Natural killer cell (primary cell): ENCODE results near the gene APBA2. TPM values are rescaled to one million over a fixed set of nuclear protein-coding genes. Genes with fewer than 3 reads are reported as not detected.

ENCODE experiments used
- ATAC-seq, 3 donors: fragments of 150-1000 bp in 2 of 3; fragments of 200-7000 bp in 1 of 3; cut with Tn5 transposase; 1 replicate in 1 of 3; 2 replicates in 2 of 3; pipeline ENCODE4 v1.10.0; 2021; ENCODE audit warnings: mild to moderate bottlenecking in 2 of 3, moderate library complexity in 2 of 3
- DNase-seq, 2 donors: peaks; one replicate each; pipeline versions ENCODE4 v3.0.0 to v3.0.0-alpha.2; 2013 to 2021; ENCODE audit warnings: mixed read lengths in 1 of 2
- H3K27ac ChIP-seq: one replicate; pipeline ENCODE4 v1.5.1; 2013; ENCODE audit warnings: mild to moderate bottlenecking, low read length
- H3K27me3 ChIP-seq: one replicate; pipeline ENCODE4 v1.6.1; 2013; ENCODE audit warnings: low read length; ENCODE audit not compliant: control insufficient read depth, insufficient read depth
- H3K36me3 ChIP-seq: one replicate; pipeline ENCODE4 v1.6.1; 2013; ENCODE audit warnings: low read length; ENCODE audit not compliant: control insufficient read depth, insufficient read depth
- H3K4me1 ChIP-seq: one replicate; pipeline ENCODE4 v1.6.1; 2013; ENCODE audit warnings: low read length; ENCODE audit not compliant: control insufficient read depth, insufficient read depth
- H3K4me3 ChIP-seq: one replicate; pipeline ENCODE4 v1.5.1; 2013; ENCODE audit warnings: low read length
- H3K9me3 ChIP-seq: one replicate; pipeline ENCODE4 v1.6.1; 2013; ENCODE audit warnings: low read length; ENCODE audit not compliant: control insufficient read depth, insufficient read depth
- H3K27ac Mint-ChIP-seq, 2 donors: one replicate each; pipeline ENCODE4 v1.8.0; 2022; ENCODE audit warnings: mild to moderate bottlenecking in 2 of 2, mixed read lengths in 2 of 2, moderate library complexity in 1 of 2
- H3K27me3 Mint-ChIP-seq, 2 donors: one replicate each; pipeline ENCODE4 v1.8.0; 2022; ENCODE audit warnings: low read depth in 2 of 2, mixed read lengths in 2 of 2
- H3K36me3 Mint-ChIP-seq: one replicate; pipeline ENCODE4 v1.8.0; 2022; ENCODE audit warnings: mixed read lengths
- H3K4me1 Mint-ChIP-seq, 2 donors: one replicate each; pipeline ENCODE4 v1.8.0; 2022; ENCODE audit warnings: mixed read lengths in 2 of 2
- H3K4me3 Mint-ChIP-seq: one replicate; pipeline ENCODE4 v1.8.0; 2022; ENCODE audit warnings: mild to moderate bottlenecking, moderate library complexity, mixed read lengths
- H3K9me3 Mint-ChIP-seq, 2 donors: one replicate each; pipeline ENCODE4 v1.8.0; 2022; ENCODE audit warnings: mixed read lengths in 2 of 2
- WGBS: methylation state at CpG from one replicate; pipeline ENCODE4 v1.1.7; 2013; ENCODE audit warnings: missing lambda C conversion rate; ENCODE audit not compliant: insufficient coverage; 5-methylcytosine and 5-hydroxymethylcytosine counted together
- intact Hi-C: fragments of 100-400 bp; cut with micrococcal nuclease; formaldehyde crosslinking; loops from one replicate; pipeline ENCODE4 v1.14.2; 2022
- total RNA-seq, 4 donors: library from RNA; stranded (reverse); fragments of 120-200 nt in 1 of 4; gene quantifications; one replicate each; pipeline versions ENCODE4 v1.2.3 to v1.2.4, GENCODE V29; 2013 to 2022
- TF ChIP-seq, protein P1 (sequence below): fragments of 200-600 bp; IDR thresholded peaks from one replicate; pipeline ENCODE4 v1.8.0; 2022; ENCODE audit warnings: antibody characterized with exemption

Gene APBA2
- total RNA-seq, 3 donors from 2014 or later (not counting 1 experiment from before 2014, with no cell fraction given): 96.4 to 119 (median 97.9) TPM

DNA sequence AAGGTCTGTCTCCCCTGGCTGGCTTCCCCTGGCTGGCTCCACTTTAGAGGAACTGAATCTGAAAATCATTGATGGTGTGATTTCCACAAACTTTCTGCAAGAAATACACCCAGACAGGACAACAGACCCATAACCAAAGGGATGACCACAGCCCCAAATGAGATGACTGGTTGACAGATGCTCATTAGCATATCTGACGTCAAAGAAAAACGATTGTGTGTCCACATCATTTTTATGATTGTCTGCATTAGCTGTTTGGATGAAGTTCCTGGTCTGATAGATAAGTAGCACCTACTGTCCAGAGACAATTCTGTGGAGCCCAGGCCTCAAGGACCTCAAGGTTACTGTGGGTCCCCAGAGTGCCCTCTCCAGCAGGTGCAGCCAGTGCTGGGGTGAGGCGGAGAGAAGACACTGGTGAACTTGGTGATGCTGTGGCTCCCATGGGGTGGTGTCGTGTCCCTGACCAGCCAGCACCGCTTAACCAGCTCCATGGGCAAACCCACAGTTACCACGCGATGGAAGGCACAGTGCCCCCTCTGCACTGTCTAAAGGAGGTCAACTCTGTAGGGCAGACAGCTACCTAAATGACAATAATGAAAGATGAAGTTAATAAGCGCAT lies 256.5 kb downstream of the APBA2 start:
- Histone ChIP-seq H3K27me3 (no peaks in the 10 kb centered on the region), H3K4me1 (peaks cover 8% of the 10 kb centered on the region), H3K9me3 (no peaks in the 10 kb centered on the region), H3K27ac (no peak overlapping the region), H3K36me3 (no peaks in the 10 kb centered on the region), H3K4me3 (no peak overlapping the region)
- peaks cover 9 to 11% of the 10 kb centered on the region in 2 donors for H3K4me1 Mint-ChIP-seq
- no peaks in the 10 kb centered on the region for H3K36me3 Mint-ChIP-seq
- H3K27ac Mint-ChIP-seq: no peak overlapping the region
- H3K4me3 Mint-ChIP-seq: no peak overlapping the region
- no peaks in the 10 kb centered on the region for H3K9me3 Mint-ChIP-seq
- 79% methylated on average over 8 of the region's 8 CpGs for WGBS
- intact Hi-C loops: no loop called here
- DNase-seq (no peak), ATAC-seq (no peak)
- TF ChIP-seq, protein P1, sequence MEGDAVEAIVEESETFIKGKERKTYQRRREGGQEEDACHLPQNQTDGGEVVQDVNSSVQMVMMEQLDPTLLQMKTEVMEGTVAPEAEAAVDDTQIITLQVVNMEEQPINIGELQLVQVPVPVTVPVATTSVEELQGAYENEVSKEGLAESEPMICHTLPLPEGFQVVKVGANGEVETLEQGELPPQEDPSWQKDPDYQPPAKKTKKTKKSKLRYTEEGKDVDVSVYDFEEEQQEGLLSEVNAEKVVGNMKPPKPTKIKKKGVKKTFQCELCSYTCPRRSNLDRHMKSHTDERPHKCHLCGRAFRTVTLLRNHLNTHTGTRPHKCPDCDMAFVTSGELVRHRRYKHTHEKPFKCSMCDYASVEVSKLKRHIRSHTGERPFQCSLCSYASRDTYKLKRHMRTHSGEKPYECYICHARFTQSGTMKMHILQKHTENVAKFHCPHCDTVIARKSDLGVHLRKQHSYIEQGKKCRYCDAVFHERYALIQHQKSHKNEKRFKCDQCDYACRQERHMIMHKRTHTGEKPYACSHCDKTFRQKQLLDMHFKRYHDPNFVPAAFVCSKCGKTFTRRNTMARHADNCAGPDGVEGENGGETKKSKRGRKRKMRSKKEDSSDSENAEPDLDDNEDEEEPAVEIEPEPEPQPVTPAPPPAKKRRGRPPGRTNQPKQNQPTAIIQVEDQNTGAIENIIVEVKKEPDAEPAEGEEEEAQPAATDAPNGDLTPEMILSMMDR: no peak
- H3K27me3 Mint-ChIP-seq: peaks cover 37 to 38% of the 10 kb centered on the region in 2 donors

DNA sequence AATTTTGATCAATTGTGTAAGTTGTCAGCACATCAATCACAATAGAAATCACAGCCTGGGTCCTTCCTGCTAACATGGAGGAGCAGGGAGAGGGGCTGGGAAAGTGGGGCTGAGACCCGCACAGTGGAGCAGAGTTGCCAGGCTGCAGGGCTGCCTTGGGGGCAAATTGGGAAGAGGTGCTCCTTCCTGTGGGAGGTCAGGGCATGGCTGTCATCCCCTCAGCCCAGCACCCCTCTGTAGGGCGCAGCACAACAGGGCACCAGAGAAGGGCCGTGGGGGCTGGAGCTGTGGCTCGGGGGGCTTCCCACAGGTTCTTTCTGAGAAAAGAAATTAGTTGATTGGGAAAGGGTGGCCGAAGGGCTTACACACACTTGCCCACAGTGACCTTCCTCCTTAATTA lies 257.5 kb downstream of the APBA2 start:
- peaks cover 40 to 45% of the 10 kb centered on the region in 2 donors for H3K27me3 Mint-ChIP-seq

DNA sequence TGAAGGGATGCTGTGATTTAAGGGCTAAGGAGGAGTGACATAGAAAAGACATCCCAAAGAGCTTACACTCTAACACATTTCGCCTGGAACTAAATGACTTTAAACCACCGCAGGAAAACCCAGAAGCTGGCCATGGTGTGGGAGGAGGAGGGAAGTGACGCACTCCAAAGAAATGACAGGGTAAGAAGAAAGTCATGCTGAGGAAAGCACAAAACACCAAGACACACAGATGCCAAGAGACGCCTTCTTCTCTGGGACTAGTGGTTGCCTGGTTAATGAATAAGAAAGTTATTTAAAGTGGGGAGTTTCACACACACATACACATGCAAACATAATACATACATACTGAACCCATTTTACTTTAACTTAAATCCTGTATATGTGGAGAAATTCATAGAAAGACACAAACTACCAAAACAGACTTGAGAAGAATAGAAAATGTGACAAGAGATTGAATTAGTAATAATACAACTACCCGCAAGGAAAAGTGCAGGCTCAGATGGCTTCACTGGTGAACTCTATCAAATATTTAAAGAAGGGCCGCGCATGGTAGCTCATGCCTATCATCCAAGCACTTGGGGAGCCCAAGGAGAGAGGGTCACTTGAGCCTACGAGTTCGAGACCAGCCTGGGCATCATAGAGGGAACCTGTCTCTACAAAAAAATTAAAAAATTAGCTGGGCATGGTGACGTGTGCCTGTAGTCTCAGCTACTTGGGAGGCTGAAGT lies 258.3 kb downstream of the APBA2 start:
- H3K9me3 Mint-ChIP-seq: no peaks in the 10 kb centered on the region
- H3K27me3 Mint-ChIP-seq: peaks cover 36 to 46% of the 10 kb centered on the region in 2 donors
- peaks cover 8% of the 10 kb centered on the region for H3K4me1 ChIP-seq
- H3K4me1 Mint-ChIP-seq: peaks cover 9 to 11% of the 10 kb centered on the region in 2 donors
- H3K27ac ChIP-seq: no peak overlapping the region
- no peak overlapping the region for H3K4me3 ChIP-seq
- ATAC-seq (no peak), DNase-seq (no peak)
- H3K9me3 ChIP-seq: no peaks in the 10 kb centered on the region
- no peak overlapping the region for H3K27ac Mint-ChIP-seq
- TF ChIP-seq, protein P1: no peak
- H3K36me3 ChIP-seq: no peaks in the 10 kb centered on the region
- 92% methylated on average over 8 of the region's 10 CpGs for WGBS
- intact Hi-C loops: no loop called here
- H3K36me3 Mint-ChIP-seq: no peaks in the 10 kb centered on the region
- no peaks in the 10 kb centered on the region for H3K27me3 ChIP-seq
- no peak overlapping the region for H3K4me3 Mint-ChIP-seq

More for the DNA sequence above, 257.5 kb downstream of the APBA2 start:
- ATAC-seq: no peak
- Mint-ChIP-seq H3K9me3 (no peaks in the 10 kb centered on the region), H3K27ac (no peak overlapping the region), H3K36me3 (no peaks in the 10 kb centered on the region), H3K4me1 (peaks cover 9 to 11% of the 10 kb centered on the region in 2 donors), H3K4me3 (no peak overlapping the region)
- TF ChIP-seq, protein P1: no peak
- no peak overlapping the region for H3K27ac ChIP-seq
- no peaks in the 10 kb centered on the region for H3K9me3 ChIP-seq
- no peaks in the 10 kb centered on the region for H3K27me3 ChIP-seq
- H3K4me3 ChIP-seq: no peak overlapping the region
- no peak for DNase-seq
- 93% methylated on average over 5 of the region's 5 CpGs for WGBS
- intact Hi-C loops: no loop called here
- no peaks in the 10 kb centered on the region for H3K36me3 ChIP-seq
- H3K4me1 ChIP-seq: peaks cover 8% of the 10 kb centered on the region
